Spleen (tissue), 7 donors: ENCODE data around the gene SMARCA2.

Source experiments
- POLR2A ChIP-seq, 3 donors: fragments of 450-650 bp; IDR thresholded peaks; one replicate each; pipeline ENCODE4 v1.5.1; 2017; ENCODE audit warnings: antibody characterized with exemption in 3 of 3, mild to moderate bottlenecking in 1 of 3
- TF ChIP-seq, protein P1 (sequence below), 11 experiments: fragments of 200-600 bp in 7 of 11; fragments of 450-650 bp in 4 of 11; sonication (generic) in 4 of 11; IDR thresholded peaks in 8 of 11; conservative IDR thresholded peaks in 3 of 11; 1 replicate in 7 of 11; 2 replicates in 4 of 11; pipeline versions ENCODE4 v1.4.0 to v1.8.0; 2016 to 2021; ENCODE audit warnings: antibody characterized with exemption in 11 of 11, inconsistent platforms in 4 of 11, mild to moderate bottlenecking in 1 of 11
- donor health status: DM: no; HTN: no; CAD: no; lungs with moderate emphysema.
- donor health status: DM: no; HTN: no; CAD: no.
- donor health status: DM: no; HTN: no; CAD: no.

DNA sequence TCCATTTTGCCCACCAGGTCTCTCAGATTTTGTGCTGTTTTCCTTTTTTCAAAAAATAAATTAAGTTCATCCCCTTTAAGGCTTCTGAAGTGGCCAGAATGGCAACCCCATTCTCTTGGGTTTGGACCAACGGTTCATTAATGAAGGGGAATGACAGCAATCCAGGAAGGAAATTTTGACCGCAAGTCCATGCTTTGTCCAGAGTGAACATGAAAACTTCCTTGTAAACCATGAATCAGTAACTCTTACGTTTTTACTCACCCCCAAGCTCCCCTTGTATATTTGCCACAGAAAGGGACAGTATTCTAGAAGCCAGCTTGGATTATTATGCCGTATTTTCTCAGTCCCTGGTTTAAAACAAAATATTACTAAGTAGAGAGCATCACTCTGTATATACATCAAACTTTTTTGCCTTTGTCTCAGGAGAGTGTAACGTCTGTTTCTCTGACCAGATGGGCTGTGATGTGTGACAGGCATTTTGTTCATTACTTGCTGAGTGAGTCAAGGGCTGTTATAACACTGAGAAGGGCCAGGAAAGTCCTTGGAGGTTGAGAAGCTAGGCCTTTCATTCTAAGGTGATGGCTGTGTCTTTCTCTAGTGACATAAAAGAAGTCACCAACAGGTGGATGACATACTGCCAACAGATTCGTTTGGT, 148.2 kb downstream of the SMARCA2 start:
- TF ChIP-seq, protein P1, sequence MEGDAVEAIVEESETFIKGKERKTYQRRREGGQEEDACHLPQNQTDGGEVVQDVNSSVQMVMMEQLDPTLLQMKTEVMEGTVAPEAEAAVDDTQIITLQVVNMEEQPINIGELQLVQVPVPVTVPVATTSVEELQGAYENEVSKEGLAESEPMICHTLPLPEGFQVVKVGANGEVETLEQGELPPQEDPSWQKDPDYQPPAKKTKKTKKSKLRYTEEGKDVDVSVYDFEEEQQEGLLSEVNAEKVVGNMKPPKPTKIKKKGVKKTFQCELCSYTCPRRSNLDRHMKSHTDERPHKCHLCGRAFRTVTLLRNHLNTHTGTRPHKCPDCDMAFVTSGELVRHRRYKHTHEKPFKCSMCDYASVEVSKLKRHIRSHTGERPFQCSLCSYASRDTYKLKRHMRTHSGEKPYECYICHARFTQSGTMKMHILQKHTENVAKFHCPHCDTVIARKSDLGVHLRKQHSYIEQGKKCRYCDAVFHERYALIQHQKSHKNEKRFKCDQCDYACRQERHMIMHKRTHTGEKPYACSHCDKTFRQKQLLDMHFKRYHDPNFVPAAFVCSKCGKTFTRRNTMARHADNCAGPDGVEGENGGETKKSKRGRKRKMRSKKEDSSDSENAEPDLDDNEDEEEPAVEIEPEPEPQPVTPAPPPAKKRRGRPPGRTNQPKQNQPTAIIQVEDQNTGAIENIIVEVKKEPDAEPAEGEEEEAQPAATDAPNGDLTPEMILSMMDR (IDR thresholded peaks at IDR 0.05 in 8 of 11, conservative IDR thresholded peaks at IDR 0.05 in 3 of 11): no peak
- TF ChIP-seq POLR2A (IDR thresholded peaks at IDR 0.05): no peak
